Measurements from ENCODE around the gene ZDHHC24.

Gene ZDHHC24

GRCh38 chr11:66564984-66565383, 19.1 kb upstream of the ZDHHC24 start:
- peak; percentile 50 for DNase-seq

GRCh38 chr11:66564538-66564937, 18.7 kb upstream of the ZDHHC24 start:
- DNase-seq, result no peak

- peak; percentile 39 for DNase-seq
Observed at GRCh38 chr11:66563832-66564231, 18.0 kb upstream of the ZDHHC24 start.

GRCh38 chr11:66562907-66563583, 17.2 kb upstream of the ZDHHC24 start:
- no peak for DNase-seq

- DNase-seq, result no peak
Observed at GRCh38 chr11:66562275-66562674, 16.4 kb upstream of the ZDHHC24 start.

- DNase-seq, result no peak
Observed at GRCh38 chr11:66561975-66562248, 16.1 kb upstream of the ZDHHC24 start.

GRCh38 chr11:66561178-66561974, 15.5 kb upstream of the ZDHHC24 start:
- DNase-seq, result peak; percentile 47

- peak; percentile 43 for DNase-seq
Observed at GRCh38 chr11:66559866-66560676, 14.2 kb upstream of the ZDHHC24 start.

GRCh38 chr11:66559142-66559865, 13.5 kb upstream of the ZDHHC24 start:
- no peak for DNase-seq

GRCh38 chr11:66557733-66558326, 12.0 kb upstream of the ZDHHC24 start:
- DNase-seq, result peak; percentile 45

- no peak for DNase-seq
Observed at GRCh38 chr11:66556086-66556485, 10.2 kb upstream of the ZDHHC24 start.

- no peak for DNase-seq
Observed at GRCh38 chr11:66555416-66555815, 9.6 kb upstream of the ZDHHC24 start.

GRCh38 chr11:66554602-66555001, 8.8 kb upstream of the ZDHHC24 start:
- no peak for DNase-seq

- DNase-seq, result no peak
Observed at GRCh38 chr11:66550887-66551286, 5.0 kb upstream of the ZDHHC24 start.

- DNase-seq, result no peak
Observed at GRCh38 chr11:66549696-66550095, 3.8 kb upstream of the ZDHHC24 start.

- DNase-seq, result peak; percentile 53
Observed at GRCh38 chr11:66548774-66549630, 3.2 kb upstream of the ZDHHC24 start.

- DNase-seq, result peak; percentile 46
Observed at GRCh38 chr11:66548041-66548440, 2.2 kb upstream of the ZDHHC24 start.

GRCh38 chr11:66547662-66548009, 1.8 kb upstream of the ZDHHC24 start:
- DNase-seq, result peak; percentile 49

- peak; percentile 56 for DNase-seq
Observed at GRCh38 chr11:66546966-66547661, 1.3 kb upstream of the ZDHHC24 start.

GRCh38 chr11:66546368-66546965, 619 bp upstream of the ZDHHC24 start, which contains the start of gene ACTN3:
Gene ACTN3 (plus strand): TSS chr11:66546903. CDS start chr11:66546938, 35 bp downstream.
- DNase-seq, result peak; percentile 58

- DNase-seq, result peak; percentile 37
Observed at GRCh38 chr11:66544952-66545351, 896 bp downstream of the ZDHHC24 start.

Measured in islet precursor cell (in vitro differentiated cells).